Adrenal gland (tissue), 5 donors: ENCODE data around the gene CTU2.

Experiments
- CTCF ChIP-seq, 6 experiments: fragments of 450-650 bp in 4 of 6; fragments of 200-600 bp in 2 of 6; sonication (generic) in 1 of 6; IDR thresholded peaks; 1 replicate in 5 of 6; 2 replicates in 1 of 6; pipeline versions ENCODE4 v1.5.1 to v1.8.0; 2016 to 2021; ENCODE audit warnings: antibody characterized with exemption in 6 of 6, mild to moderate bottlenecking in 2 of 6, moderate library complexity in 1 of 6
- POLR2A ChIP-seq, 2 donors: fragments of 450-650 bp; IDR thresholded peaks; one replicate each; pipeline ENCODE4 v1.6.1; 2017; ENCODE audit warnings: antibody characterized with exemption in 2 of 2, mild to moderate bottlenecking in 2 of 2, moderate library complexity in 1 of 2
- donor health status: DM: no; HTN: no; CAD: no.

GRCh38 chr16:88739139-88739976 lies 33.1 kb downstream of the CTU2 start:
- TF ChIP-seq CTCF (IDR thresholded peaks at IDR 0.05) (no peak), POLR2A (IDR thresholded peaks at IDR 0.05) (no peak)
